Measurements from ENCODE around the gene GABARAPL2. TPM values are rescaled to one million over a fixed set of nuclear protein-coding genes. Genes with fewer than 3 reads are reported as not detected.

Gene GABARAPL2
- total and polyA plus RNA-seq, 9 donors: 77.9 to 195 (median 109) TPM

DNA sequence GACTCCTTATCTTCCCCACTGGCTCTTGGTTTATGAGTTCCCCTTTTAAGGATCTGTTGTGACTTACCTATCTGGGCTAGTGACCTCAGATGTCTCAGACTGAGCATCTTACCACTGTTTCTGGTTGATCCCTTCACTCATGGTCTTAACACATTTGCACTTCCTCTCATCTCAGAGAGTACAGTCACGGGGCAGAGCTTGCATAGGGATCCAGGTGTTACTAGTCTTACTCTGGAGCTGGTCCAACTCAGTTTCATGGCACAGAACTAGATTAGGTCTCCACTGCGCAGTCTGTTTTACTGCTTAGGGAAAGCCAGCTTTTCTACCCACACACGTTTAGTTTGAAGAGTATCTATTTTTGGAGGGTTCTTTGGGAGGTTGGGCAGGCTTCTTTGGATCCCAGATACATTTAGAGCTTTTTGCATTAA lies 10.2 kb downstream of the GABARAPL2 start:
- no peak overlapping the region for H3K4me3 ChIP-seq
- 26 to 33% (median 26%) methylated on average over 3 of the region's 3 CpGs for WGBS, 3 donors
- no peak for TF ChIP-seq EP300 (IDR thresholded peaks at IDR 0.05)
- TF ChIP-seq POLR2A (IDR thresholded peaks at IDR 0.05): no peak
- TF ChIP-seq, protein P1, sequence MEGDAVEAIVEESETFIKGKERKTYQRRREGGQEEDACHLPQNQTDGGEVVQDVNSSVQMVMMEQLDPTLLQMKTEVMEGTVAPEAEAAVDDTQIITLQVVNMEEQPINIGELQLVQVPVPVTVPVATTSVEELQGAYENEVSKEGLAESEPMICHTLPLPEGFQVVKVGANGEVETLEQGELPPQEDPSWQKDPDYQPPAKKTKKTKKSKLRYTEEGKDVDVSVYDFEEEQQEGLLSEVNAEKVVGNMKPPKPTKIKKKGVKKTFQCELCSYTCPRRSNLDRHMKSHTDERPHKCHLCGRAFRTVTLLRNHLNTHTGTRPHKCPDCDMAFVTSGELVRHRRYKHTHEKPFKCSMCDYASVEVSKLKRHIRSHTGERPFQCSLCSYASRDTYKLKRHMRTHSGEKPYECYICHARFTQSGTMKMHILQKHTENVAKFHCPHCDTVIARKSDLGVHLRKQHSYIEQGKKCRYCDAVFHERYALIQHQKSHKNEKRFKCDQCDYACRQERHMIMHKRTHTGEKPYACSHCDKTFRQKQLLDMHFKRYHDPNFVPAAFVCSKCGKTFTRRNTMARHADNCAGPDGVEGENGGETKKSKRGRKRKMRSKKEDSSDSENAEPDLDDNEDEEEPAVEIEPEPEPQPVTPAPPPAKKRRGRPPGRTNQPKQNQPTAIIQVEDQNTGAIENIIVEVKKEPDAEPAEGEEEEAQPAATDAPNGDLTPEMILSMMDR (IDR thresholded peaks at IDR 0.05): no peak

GRCh38 chr16:75578212-75578611 lies 12.0 kb downstream of the GABARAPL2 start:
- H3K36me3 ChIP-seq: no peaks in the 10 kb centered on the region
- no peaks in the 10 kb centered on the region for H3K4me1 ChIP-seq (ENCODE audit: insufficient read depth)
- no peak overlapping the region for H3K4me3 ChIP-seq
- H3K9me3 ChIP-seq: no peaks in the 10 kb centered on the region
- 90 to 96% (median 96%) methylated on average over 7 of the region's 7 CpGs for WGBS, 3 donors
- H3K27me3 ChIP-seq: no peaks in the 10 kb centered on the region
- TF ChIP-seq EP300 (IDR thresholded peaks at IDR 0.05): no peak
- no peak for TF ChIP-seq POLR2A (IDR thresholded peaks at IDR 0.05)
- TF ChIP-seq, protein P1 (IDR thresholded peaks at IDR 0.05): no peak
- no peak for DNase-seq
- H3K27ac ChIP-seq: no peak overlapping the region
- intact Hi-C loops (cut with DNase I): no loop called here

More for the DNA sequence above, 10.2 kb downstream of the GABARAPL2 start:
- intact Hi-C loops (cut with DNase I): no loop called here
- no peaks in the 10 kb centered on the region for H3K9me3 ChIP-seq
- peaks cover 3% of the 10 kb centered on the region for H3K4me1 ChIP-seq (ENCODE audit: insufficient read depth)
- H3K27ac ChIP-seq: no peak overlapping the region
- H3K36me3 ChIP-seq: no peaks in the 10 kb centered on the region
- DNase-seq: no peak
- no peaks in the 10 kb centered on the region for H3K27me3 ChIP-seq

GRCh38 chr16:75578725-75579124 lies 12.5 kb downstream of the GABARAPL2 start:
- 88 to 96% (median 90%) methylated on average over 2 of the region's 2 CpGs for WGBS, 3 donors
- Histone ChIP-seq H3K27ac (no peak overlapping the region), H3K27me3 (no peaks in the 10 kb centered on the region), H3K36me3 (no peaks in the 10 kb centered on the region), H3K9me3 (no peaks in the 10 kb centered on the region), H3K4me3 (no peak overlapping the region), H3K4me1 (ENCODE audit: insufficient read depth) (no peaks in the 10 kb centered on the region)
- no peak for DNase-seq
- TF ChIP-seq, protein P1 (IDR thresholded peaks at IDR 0.05): no peak
- no peak for TF ChIP-seq EP300 (IDR thresholded peaks at IDR 0.05)
- no peak for TF ChIP-seq POLR2A (IDR thresholded peaks at IDR 0.05)
- intact Hi-C loops (cut with DNase I): no loop called here

- TF ChIP-seq, protein P1 (IDR thresholded peaks at IDR 0.05): no peak
- TF ChIP-seq POLR2A (IDR thresholded peaks at IDR 0.05): no peak
- intact Hi-C loops (cut with DNase I): no loop called here
- Histone ChIP-seq H3K9me3 (no peaks in the 10 kb centered on the region), H3K27ac (no peak overlapping the region), H3K27me3 (no peaks in the 10 kb centered on the region), H3K4me3 (no peak overlapping the region), H3K4me1 (ENCODE audit: insufficient read depth) (no peaks in the 10 kb centered on the region), H3K36me3 (no peaks in the 10 kb centered on the region)
- no peak for DNase-seq
- WGBS, 3 donors: 84 to 86% (median 85%) methylated on average over 7 of the region's 7 CpGs
Measured at GRCh38 chr16:75579281-75579834, 13.2 kb downstream of the GABARAPL2 start.

Data from ovary (tissue), 9 donors.